Kasumi-1 (cell line): ENCODE data around the gene NUMB.

Source experiments
- DNase-seq, 2 experiments: peaks; one replicate each; lab custom pipeline; 2025; lab: John Stamatoyannopoulos, UW

The NUMB gene

GRCh38 chr14:73245480-73246325 lies 212.6 kb downstream of the NUMB start:
- DNase-seq: peak; percentile 65 to 68

DNA sequence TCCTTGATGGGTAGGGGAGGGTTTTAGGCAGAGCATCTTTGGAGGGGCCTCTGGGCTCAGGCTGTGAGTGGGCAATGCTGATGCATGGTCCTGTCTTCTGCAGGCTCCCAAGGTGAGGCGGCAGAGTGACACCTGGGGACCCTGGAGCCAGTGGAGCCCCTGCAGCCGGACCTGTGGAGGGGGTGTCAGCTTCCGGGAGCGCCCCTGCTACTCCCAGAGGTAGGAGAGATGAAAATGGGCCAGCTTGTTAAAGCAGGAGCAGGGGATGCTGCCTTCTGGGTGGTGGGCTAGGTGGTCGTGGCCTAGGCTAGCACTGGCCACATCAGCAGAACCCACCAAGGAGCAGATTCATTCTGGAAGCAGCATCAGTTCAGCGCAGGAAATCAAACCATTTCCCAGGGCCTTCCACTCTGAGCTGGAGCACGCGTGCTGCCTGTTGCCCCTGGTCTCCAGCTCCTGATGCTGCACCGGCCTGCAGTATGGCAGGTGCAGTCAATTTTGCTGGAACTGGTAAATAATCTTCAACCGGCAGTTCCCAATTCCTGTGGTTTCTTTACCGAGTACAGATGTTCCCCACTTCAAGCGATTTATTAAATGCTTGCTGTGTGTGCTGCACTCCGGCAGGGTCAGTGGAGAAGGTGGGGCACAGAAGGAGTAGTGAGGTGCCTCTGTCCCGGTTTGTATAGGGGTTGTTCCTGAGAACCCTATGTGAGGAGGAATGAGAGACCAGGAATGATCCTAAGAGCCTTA lies 213.6 kb downstream of the NUMB start:
- DNase-seq: no peak

- no peak for DNase-seq
Observed at GRCh38 chr14:73243748-73244147, 214.6 kb downstream of the NUMB start.

GRCh38 chr14:73243341-73243740 lies 215.0 kb downstream of the NUMB start:
- no peak for DNase-seq

DNA sequence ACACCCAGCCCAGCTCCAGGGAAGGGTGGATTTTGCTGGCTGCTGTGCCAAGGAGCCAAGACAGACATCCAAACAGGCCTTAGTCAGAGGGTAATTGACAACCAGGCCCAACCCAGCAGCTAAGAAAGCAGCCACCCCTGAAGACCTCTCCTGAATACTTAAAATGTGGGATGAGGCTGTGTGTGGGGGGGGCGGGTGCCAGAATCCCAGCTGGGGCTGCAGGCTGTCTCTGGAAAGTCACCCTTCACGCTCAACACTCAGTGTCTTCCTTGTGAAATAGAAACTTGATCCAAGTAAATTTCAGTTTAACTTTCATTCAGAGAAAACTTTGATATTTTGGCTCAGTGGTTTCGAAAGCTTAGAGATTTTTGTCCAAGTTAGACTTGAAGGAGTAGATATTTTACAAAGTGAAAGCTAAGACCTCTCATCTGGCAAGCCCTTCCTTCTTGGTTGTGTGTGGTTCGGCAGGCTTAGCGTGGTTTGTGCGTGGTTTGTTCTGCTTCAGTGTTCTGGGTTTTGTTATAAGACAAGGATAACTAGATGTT lies 215.9 kb downstream of the NUMB start:
- DNase-seq: no peak

- no peak for DNase-seq
Observed at GRCh38 chr14:73241481-73242165, 216.7 kb downstream of the NUMB start.

DNA sequence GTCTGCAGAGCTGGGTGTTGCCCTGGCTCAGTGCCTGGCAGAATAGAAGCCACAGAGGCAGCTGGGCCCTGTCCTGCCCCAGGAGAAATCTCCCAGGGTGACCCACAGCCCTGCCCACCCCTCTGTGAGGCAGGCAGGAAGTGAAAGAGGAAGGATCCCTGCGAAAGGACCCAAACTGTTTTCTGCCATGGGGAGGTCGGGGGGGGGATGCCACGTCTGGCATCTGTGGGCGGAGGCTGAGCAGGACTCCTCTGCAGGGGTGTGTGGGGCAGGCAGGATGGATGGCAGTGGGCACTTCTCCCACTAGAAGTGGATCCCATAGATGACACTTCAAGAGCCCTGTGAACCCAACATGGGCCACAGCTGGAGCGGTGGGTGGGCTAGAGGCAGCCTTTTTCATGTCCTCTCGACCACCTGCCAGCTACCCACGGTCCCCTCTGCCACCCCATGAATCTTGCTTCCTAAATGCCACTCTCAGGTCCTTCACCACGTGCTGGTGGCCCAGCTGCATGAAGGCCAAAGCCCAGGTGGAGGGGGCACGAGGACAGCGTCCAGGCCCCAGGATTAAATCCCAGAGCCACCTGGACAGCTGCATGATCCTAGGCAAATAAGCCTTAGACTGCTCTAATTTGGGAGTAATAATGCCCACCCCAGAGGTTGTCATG lies 217.4 kb downstream of the NUMB start:
- peak; percentile 23 to 38 for DNase-seq

DNA sequence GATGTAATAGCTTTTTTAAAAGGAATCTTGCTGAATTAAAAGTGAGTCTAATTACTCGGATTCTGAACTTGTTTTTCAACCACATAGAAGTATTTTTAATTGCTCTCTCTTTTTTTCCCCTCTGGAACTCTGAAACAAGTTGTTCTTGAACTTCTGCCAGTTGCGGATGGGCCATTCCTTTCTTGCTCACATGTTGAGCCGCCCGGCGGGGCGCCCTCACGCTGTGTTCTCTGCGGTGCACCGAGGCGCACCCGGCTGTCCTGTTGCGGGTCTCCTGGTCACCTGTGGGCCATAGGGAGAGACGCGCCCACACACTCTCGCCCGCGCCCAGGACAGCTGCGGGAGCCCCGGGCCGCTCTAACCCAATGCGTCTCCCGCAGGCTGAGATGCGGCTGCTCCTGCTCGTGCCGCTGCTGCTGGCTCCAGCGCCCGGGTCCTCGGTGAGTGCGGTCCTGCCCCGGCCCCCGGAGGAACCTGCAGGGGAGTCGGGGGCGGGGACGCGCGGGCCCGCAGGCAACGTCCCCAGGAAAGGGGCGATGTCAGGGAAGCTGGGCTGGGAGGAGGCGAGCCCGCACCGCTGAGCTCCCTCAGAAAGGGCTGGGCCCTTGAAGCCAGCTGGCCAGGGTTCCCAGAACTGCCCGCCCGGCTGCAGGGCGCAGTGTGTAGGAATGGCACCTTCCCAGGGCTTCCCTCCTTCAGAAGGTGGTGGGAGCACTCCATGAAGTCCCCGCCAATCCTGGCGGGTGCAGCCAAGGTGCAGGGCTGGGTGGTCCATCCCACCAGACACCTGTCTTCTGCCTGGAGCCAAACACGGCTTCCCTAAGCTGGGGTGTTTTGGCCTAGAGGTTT lies 218.7 kb downstream of the NUMB start:
- DNase-seq: no peak

GRCh38 chr14:73238941-73239340 lies 219.4 kb downstream of the NUMB start:
- no peak for DNase-seq

GRCh38 chr14:73238424-73238852 lies 219.9 kb downstream of the NUMB start:
- peak; percentile 24 to 40 for DNase-seq

DNA sequence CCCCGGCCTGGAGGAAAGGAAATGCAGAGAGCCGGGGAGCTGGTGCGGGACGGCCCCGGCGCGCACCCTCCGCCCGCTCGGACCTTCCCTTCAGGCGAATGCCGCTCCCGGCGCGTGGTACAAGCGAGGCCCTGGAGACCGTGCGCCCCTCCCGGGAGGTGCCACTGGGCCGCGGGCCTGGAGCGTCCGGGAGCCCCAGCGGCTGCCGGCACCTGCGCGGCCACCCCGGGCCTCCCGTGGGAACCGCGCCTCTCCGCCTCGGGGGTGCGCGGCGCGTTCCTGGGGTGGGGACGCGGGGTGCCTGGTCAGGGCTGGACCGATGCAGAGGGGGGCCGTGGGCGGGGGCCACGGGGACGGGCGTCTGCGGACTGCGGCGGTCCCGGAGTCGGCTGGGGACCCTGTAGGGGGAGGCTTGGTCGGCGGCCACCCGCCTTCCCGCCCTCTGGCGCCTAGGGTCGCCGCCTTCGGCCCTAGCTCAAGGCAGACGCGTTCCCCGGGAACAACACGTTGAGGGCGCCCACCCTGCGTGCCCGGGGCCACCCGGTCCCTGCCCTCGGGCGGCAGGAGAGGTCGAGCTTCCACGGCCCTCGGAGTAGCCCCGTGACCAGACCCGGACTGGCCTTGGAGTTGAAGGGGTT lies 220.4 kb downstream of the NUMB start:
- no peak for DNase-seq

DNA sequence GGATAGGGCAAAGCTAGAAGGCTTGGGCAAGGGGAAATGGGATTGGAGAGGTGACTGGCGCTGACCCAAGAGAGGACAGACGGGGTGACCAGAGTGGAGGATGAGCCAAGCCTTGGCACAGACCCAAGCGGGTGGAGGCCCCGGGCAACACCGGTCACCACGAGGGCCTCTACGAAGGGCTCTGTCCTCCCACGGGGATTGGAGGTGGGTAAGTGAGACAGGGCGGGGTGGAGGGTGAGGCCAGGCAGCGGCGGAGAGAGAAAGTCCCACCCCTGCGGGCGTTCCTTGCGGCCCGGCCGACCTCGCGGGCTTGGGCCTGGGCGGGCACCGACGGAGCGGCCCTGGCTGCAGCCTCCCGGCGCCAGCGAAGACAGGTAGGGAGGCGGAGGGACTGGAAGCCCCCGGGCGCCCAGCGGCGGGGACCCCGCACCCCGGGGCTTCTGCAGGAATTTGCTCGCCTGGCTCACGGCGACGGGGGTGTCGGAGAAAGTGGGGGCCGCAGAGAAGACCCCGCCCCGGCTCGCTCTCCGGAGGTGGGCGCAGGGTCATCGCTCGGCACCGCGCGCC lies 221.0 kb downstream of the NUMB start, which contains the start of gene PAPLN:
Gene PAPLN (plus strand): TSS at position 288 of the 567 bp plus-strand sequence. CDS start 2,273 bp downstream, outside the sequence.
- no peak for DNase-seq

DNA sequence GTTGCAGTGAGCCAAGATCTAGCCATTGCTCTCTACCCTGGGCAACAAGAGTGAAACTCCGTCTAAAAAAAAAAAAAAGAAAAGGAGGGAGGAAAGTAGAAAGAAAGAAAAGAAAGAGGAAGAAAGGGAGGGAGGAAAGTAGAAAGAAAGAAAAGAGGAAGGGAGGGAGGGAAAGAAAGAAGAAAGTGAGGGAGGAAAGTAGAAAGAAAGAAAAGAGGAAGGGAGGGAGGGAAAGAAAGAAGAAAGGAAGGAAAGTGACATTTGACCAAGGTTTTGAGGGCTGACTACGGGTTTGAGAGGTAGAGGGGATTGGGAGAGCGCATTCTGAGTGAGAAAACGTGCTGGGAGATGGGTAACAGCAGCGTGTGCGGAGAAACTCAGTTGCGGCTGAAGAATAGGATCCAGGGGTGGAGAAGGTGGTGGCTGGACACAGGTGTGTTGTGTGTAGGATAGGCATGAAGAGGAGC lies 221.6 kb downstream of the NUMB start:
- DNase-seq: no peak

- DNase-seq: no peak
Observed at GRCh38 chr14:73236157-73236556, 222.2 kb downstream of the NUMB start.

DNA sequence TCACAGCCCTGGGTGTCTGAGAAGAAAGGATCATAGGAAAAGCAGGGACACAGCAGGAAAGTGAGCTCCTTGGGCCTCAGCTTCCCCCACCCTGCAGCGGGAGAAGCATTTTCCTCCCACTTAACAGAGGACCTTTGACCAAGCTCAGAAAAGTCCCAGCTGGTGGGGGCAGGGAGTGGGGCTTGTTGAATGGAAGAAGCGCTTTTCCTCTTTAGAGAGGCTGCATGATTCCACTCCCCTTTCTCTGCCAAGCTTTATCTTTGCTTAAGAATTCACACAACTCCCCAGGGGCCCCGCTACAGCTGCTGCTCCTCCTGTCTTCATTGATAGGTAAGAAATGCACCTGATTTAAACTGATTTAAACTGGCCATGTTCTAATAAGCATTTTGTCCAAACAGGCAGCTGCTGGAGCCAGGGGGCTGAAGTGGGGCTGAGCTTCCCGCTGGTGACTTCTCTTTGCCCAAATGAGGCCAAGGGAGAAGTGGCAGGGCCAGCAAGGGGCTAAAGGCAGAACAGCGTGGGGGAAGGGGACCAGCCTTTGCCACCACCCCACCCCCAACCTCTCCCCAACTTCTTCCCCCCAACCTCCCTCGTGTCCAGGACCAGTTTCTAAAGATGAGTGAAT lies 222.7 kb downstream of the NUMB start:
- DNase-seq: no peak

- no peak for DNase-seq
Observed at GRCh38 chr14:73234586-73235394, 223.6 kb downstream of the NUMB start.

- no peak for DNase-seq
Observed at GRCh38 chr14:73234029-73234428, 224.3 kb downstream of the NUMB start.

- DNase-seq: no peak
Observed at GRCh38 chr14:73233564-73233963, 224.8 kb downstream of the NUMB start.
